IMR-90 (cell line): ENCODE results near the gene MAP1LC3C. TPM values are rescaled to one million over a fixed set of nuclear protein-coding genes. Genes with fewer than 3 reads are reported as not detected.

Experiments used
- ATAC-seq: fragments of 200-7000 bp; cut with Tn5 transposase; 2 replicates; pipeline ENCODE4 v1.9.1; 2020; ENCODE audit warnings: low read depth, mild to moderate bottlenecking, moderate library complexity
- BruUV-seq: library from RNA; stranded (reverse); fragments of 400-500 nt; replicated peaks from 2 replicates; lab custom pipeline; 2021; lab: Mats Ljungman, UMichigan
- CTCF ChIA-PET: fragments of 300-600 bp; formaldehyde crosslinking; extraction: SDS; loops from one replicate; lab custom pipeline; 2021; ENCODE audit warnings: antibody characterized with exemption; lab: Yijun Ruan, JAX
- POLR2A ChIA-PET: fragments of 300-600 bp; sonication (Branson Sonifier 250); formaldehyde crosslinking; loops from one replicate; lab custom pipeline; 2022; ENCODE audit warnings: antibody characterized with exemption; ENCODE audit not compliant: unreplicated experiment; lab: Charles Lee
- DNase-seq: peaks from one replicate; pipeline ENCODE4 v3.0.0; 2013
- H2AFZ ChIP-seq: replicated peaks from 2 replicates; pipeline ENCODE3; 2013; ENCODE audit warnings: low read length, mild to moderate bottlenecking; ENCODE audit not compliant: poor library complexity
- H2AK5ac ChIP-seq: 2 replicates; pipeline ENCODE4 v1.6.1; 2013; ENCODE audit warnings: low read depth, low read length, inconsistent platforms
- H2AK9ac ChIP-seq: replicated peaks from 2 replicates; pipeline ENCODE3; 2013; ENCODE audit warnings: mild to moderate bottlenecking, low read depth, low read length, moderate library complexity; ENCODE audit not compliant: poor library complexity
- H2BK120ac ChIP-seq: 2 replicates; pipeline ENCODE4 v1.6.1; 2013; ENCODE audit warnings: low read depth, low read length, inconsistent platforms
- H2BK15ac ChIP-seq: 3 replicates; pipeline ENCODE4 v1.6.1; 2013; ENCODE audit warnings: low read depth, low read length, inconsistent platforms
- H2BK20ac ChIP-seq: 2 replicates; pipeline ENCODE4 v1.6.1; 2013; ENCODE audit warnings: low read depth, mild to moderate bottlenecking, inconsistent platforms, low read length, moderate library complexity
- H2BK5ac ChIP-seq: 2 replicates; pipeline ENCODE4 v1.6.1; 2013; ENCODE audit warnings: mild to moderate bottlenecking, low read depth, low read length, inconsistent platforms; ENCODE audit not compliant: poor library complexity, severe bottlenecking
- H3K14ac ChIP-seq: replicated peaks from 2 replicates; pipeline ENCODE4 v1.6.1; 2013; ENCODE audit warnings: low read depth, low read length, inconsistent platforms
- H3K18ac ChIP-seq: 2 replicates; pipeline ENCODE4 v1.6.1; 2013; ENCODE audit warnings: low read depth, low read length, control low read depth
- H3K23ac ChIP-seq: 2 replicates; pipeline ENCODE4 v1.6.1; 2013; ENCODE audit warnings: low read depth, low read length, inconsistent platforms
- H3K27ac ChIP-seq: 2 replicates; pipeline ENCODE4 v1.5.1; 2013; ENCODE audit warnings: mild to moderate bottlenecking, control low read depth, low read length; ENCODE audit not compliant: insufficient read depth
- H3K27me3 ChIP-seq: 2 replicates; pipeline ENCODE4 v1.6.1; 2013; ENCODE audit warnings: low read length; ENCODE audit not compliant: control insufficient read depth, insufficient read depth
- H3K36me3 ChIP-seq: 2 replicates; pipeline ENCODE4 v1.6.1; 2013; ENCODE audit warnings: low read length, mixed read lengths; ENCODE audit not compliant: control insufficient read depth, insufficient read depth
- H3K4ac ChIP-seq: 2 replicates; pipeline ENCODE4 v1.6.1; 2013; ENCODE audit warnings: low read depth, low read length, inconsistent platforms
- H3K4me1 ChIP-seq: 2 replicates; pipeline ENCODE4 v1.6.1; 2013; ENCODE audit warnings: low read length, mixed read lengths; ENCODE audit not compliant: control insufficient read depth, insufficient read depth
- H3K4me2 ChIP-seq: 2 replicates; pipeline ENCODE4 v1.6.1; 2013; ENCODE audit warnings: low read depth, mild to moderate bottlenecking, control low read depth, low read length, moderate library complexity
- H3K4me3 ChIP-seq: 2 replicates; pipeline ENCODE4 v1.5.1; 2013; ENCODE audit warnings: low read depth, mild to moderate bottlenecking, control low read depth, low read length, moderate library complexity; ENCODE audit not compliant: insufficient read depth
- H3K56ac ChIP-seq: 2 replicates; pipeline ENCODE4 v1.6.1; 2013; ENCODE audit warnings: low read length, inconsistent platforms; ENCODE audit not compliant: insufficient read depth; ENCODE audit errors: extremely low read depth
- H3K79me1 ChIP-seq, 2 experiments: 2 replicates each; pipeline ENCODE4 v1.6.1; 2013; ENCODE audit warnings: low read length in 2 of 2, inconsistent platforms in 1 of 2, low read depth in 1 of 2
- H3K9ac ChIP-seq: 2 replicates; pipeline ENCODE4 v1.6.1; 2013; ENCODE audit warnings: low read depth, low read length, control low read depth
- H3K9me1 ChIP-seq: 2 replicates; pipeline ENCODE4 v1.6.1; 2013; ENCODE audit warnings: low read length, inconsistent platforms; ENCODE audit not compliant: insufficient read depth
- H3K9me3 ChIP-seq: 2 replicates; pipeline ENCODE4 v1.6.1; 2013; ENCODE audit warnings: low read length; ENCODE audit not compliant: control insufficient read depth, insufficient read depth
- H4K20me1 ChIP-seq: 2 replicates; pipeline ENCODE4 v1.6.1; 2013; ENCODE audit warnings: low read length, inconsistent platforms; ENCODE audit not compliant: insufficient read depth
- H4K5ac ChIP-seq: 2 replicates; pipeline ENCODE4 v1.6.1; 2013; ENCODE audit warnings: mild to moderate bottlenecking, low read depth, low read length, control low read depth
- H4K8ac ChIP-seq, 2 experiments: 2 replicates each; pipeline ENCODE4 v1.6.1; 2013; ENCODE audit warnings: low read depth in 2 of 2, low read length in 2 of 2, control low read depth in 1 of 2, inconsistent platforms in 1 of 2
- H4K91ac ChIP-seq: 2 replicates; pipeline ENCODE4 v1.6.1; 2013; ENCODE audit warnings: low read depth, low read length, inconsistent platforms; ENCODE audit not compliant: insufficient read depth
- BHLHE40 ChIP-seq: fragments of 150-350 bp; IDR thresholded peaks from 2 replicates; pipeline ENCODE4 v1.6.1; 2016; ENCODE audit warnings: mild to moderate bottlenecking, low read depth, low read length
- CEBPB ChIP-seq: IDR thresholded peaks from 2 replicates; pipeline ENCODE4 v1.6.1; 2012; ENCODE audit warnings: low read depth, low read length, improper control_type of control experiment
- CHD1 ChIP-seq: IDR thresholded peaks from 2 replicates; pipeline ENCODE4 v1.6.1; 2012; ENCODE audit warnings: low read depth, low read length, improper control_type of control experiment
- FOS ChIP-seq: fragments of 150-350 bp; IDR thresholded peaks from 2 replicates; pipeline ENCODE4 v1.6.1; 2016; ENCODE audit warnings: low read depth, low read length
- MAFK ChIP-seq: IDR thresholded peaks from 2 replicates; pipeline ENCODE4 v1.6.1; 2012; ENCODE audit warnings: low read depth, low read length, improper control_type of control experiment
- MAZ ChIP-seq: IDR thresholded peaks from 2 replicates; pipeline ENCODE4 v1.6.1; 2012; ENCODE audit warnings: low read depth, mild to moderate bottlenecking, low read length, improper control_type of control experiment, moderate library complexity, borderline replicate concordance
- MXI1 ChIP-seq: IDR thresholded peaks from 2 replicates; pipeline ENCODE4 v1.6.1; 2012; ENCODE audit warnings: low read depth, mild to moderate bottlenecking, low read length, moderate library complexity, borderline replicate concordance
- NFE2L2 ChIP-seq: fragments of 150-350 bp; IDR thresholded peaks from 2 replicates; pipeline ENCODE4 v1.6.1; 2016; ENCODE audit warnings: low read depth, mild to moderate bottlenecking, low read length
- POLR2A ChIP-seq: IDR thresholded peaks from 2 replicates; pipeline ENCODE4 v1.6.1; 2012; ENCODE audit warnings: mild to moderate bottlenecking, low read depth, low read length
- RAD21 ChIP-seq: IDR thresholded peaks from 2 replicates; pipeline ENCODE4 v1.6.1; 2012; ENCODE audit warnings: low read length, improper control_type of control experiment
- RCOR1 ChIP-seq: IDR thresholded peaks from 2 replicates; pipeline ENCODE4 v1.6.1; 2012; ENCODE audit warnings: mild to moderate bottlenecking, low read length, improper control_type of control experiment; ENCODE audit not compliant: insufficient replicate concordance
- RFX5 ChIP-seq: IDR thresholded peaks from 2 replicates; pipeline ENCODE4 v1.8.0; 2012; ENCODE audit warnings: low read depth, mild to moderate bottlenecking, low read length, moderate library complexity
- SMC3 ChIP-seq: fragments of 150-350 bp; IDR thresholded peaks from 2 replicates; pipeline ENCODE4 v1.6.1; 2016; ENCODE audit warnings: low read depth, mild to moderate bottlenecking, antibody characterized with exemption, low read length, moderate library complexity
- WGBS, 2 experiments: methylation state at CpG; one replicate each; pipeline versions ENCODE4 v1.1.5 to v1.1.7; 2013; ENCODE audit warnings: missing lambda C conversion rate in 2 of 2; ENCODE audit not compliant: insufficient read length in 1 of 2; ENCODE audit errors: extremely low coverage in 2 of 2; 5-methylcytosine and 5-hydroxymethylcytosine counted together
- dilution Hi-C: fragments of 300-500 bp; cut with HindIII; formaldehyde crosslinking; loops from one replicate; pipeline ENCODE4 v1.14.3; 2018; ENCODE audit warnings: low sequenced_read_pairs; ENCODE audit not compliant: unreplicated experiment
- in situ Hi-C: fragments of 300-500 bp; cut with MboI; formaldehyde crosslinking; loops from 3 replicates; pipeline ENCODE4 v1.14.3; 2019; ENCODE audit warnings: low sequenced_read_pairs, inconsistent platforms, mixed read lengths
- intact Hi-C: fragments of 100-400 bp; cut with micrococcal nuclease; formaldehyde crosslinking; loops from 2 replicates; pipeline ENCODE4 v1.10.0; 2022
- polyA plus RNA-seq, 3 experiments: library from polyadenylated mRNA; depleted of rRNA; stranded (reverse); fragments of >200 nt; gene quantifications; 2 replicates each; pipeline ENCODE4 v1.2.3, GENCODE V29; 2012; ENCODE audit warnings: low replicate concordance in 1 of 3
- total RNA-seq: library from RNA; depleted of rRNA; stranded (reverse); fragments of >200 nt; gene quantifications from 2 replicates; pipeline ENCODE4 v1.2.3, GENCODE V29; 2012
- TF ChIP-seq, protein P1 (sequence below): conservative IDR thresholded peaks from 2 replicates; pipeline ENCODE4 v1.5.1; 2012; ENCODE audit warnings: mild to moderate bottlenecking, low read depth, low read length, improper control_type of control experiment
- TF ChIP-seq, protein P2 (sequence below): fragments of 150-350 bp; IDR thresholded peaks from 2 replicates; pipeline ENCODE4 v1.6.1; 2017; ENCODE audit warnings: mild to moderate bottlenecking, antibody characterized with exemption, low read length, low read depth
- TF ChIP-seq, protein P3 (sequence below): fragments of 150-350 bp; IDR thresholded peaks from 2 replicates; pipeline ENCODE4 v1.6.1; 2016; ENCODE audit warnings: low read depth, mild to moderate bottlenecking, low read length, moderate library complexity, borderline replicate concordance

MAP1LC3C gene
- total and polyA plus RNA-seq, 2 of the 4 experiments (the other 2 are of a cell fraction), result under 0.01 TPM; not detected in 1

DNA sequence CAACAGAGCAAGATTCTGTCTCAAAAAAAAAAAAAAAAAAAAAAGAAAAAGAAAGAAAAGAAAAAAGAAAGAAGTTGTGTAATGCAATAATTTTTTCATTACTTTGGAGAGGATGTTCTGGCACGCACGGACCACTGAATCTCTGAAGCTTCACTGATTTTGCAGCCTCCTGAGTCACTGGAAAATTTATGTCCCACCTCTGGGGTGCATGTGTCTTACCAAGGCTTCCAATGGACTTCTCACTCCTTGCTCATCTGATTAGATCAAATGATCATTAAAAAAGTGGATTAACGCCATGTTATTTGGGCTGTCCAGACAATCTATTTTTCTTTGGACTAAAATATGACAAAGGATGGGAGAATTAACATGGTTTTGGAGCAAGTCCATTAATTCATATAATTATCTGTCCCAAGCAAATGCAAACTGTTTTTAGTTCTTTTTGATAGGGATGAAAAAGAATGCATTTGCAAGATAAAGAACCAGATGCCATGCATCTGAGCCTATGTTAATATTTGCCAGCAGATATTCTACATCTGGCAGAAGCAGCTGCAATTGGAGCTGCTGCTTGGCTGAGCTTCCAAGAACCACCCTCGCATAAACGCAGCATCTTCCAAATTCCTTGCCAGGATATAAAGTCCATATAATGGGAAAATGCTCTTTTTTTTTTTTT, 10.1 kb upstream of the MAP1LC3C start:
- Histone ChIP-seq H3K79me1 (no peaks in the 10 kb centered on the region), H2BK20ac (no peak overlapping the region), H3K4me3 (no peak overlapping the region), H3K4me1 (no peaks in the 10 kb centered on the region), H2BK15ac (no peak overlapping the region), H2BK5ac (no peak overlapping the region), H2AK5ac (no peak overlapping the region), H2AK9ac (no peak overlapping the region), H3K14ac (no peak overlapping the region), H3K23ac (no peak overlapping the region), H3K27me3 (no peaks in the 10 kb centered on the region), H4K8ac (no peak overlapping the region), H3K27ac (no peak overlapping the region), H4K91ac (no peak overlapping the region), H4K5ac (no peak overlapping the region), H3K4ac (no peak overlapping the region), H2BK120ac (no peak overlapping the region), H3K9me1 (no peaks in the 10 kb centered on the region), H3K18ac (no peak overlapping the region), H3K9ac (no peak overlapping the region), H2AFZ (no peak overlapping the region), H3K56ac (no peak overlapping the region), H3K9me3 (no peaks in the 10 kb centered on the region; the same call in 1 of the 2 replicates), H3K36me3 (no peaks in the 10 kb centered on the region), H3K4me2 (no peak overlapping the region), H4K20me1 (no peaks in the 10 kb centered on the region)
- dilution Hi-C loops, result no loop called here
- ATAC-seq (no peak), DNase-seq (no peak)
- ChIA-PET CTCF (no interaction called here), POLR2A (no interaction called here)
- intact Hi-C loops, result no loop called here
- TF ChIP-seq MAZ (no peak), POLR2A (no peak), SMC3 (no peak), MXI1 (no peak), RAD21 (no peak), RFX5 (no peak), RCOR1 (no peak), BHLHE40 (no peak), CEBPB (no peak), MAFK (no peak), FOS (no peak), NFE2L2 (no peak), CHD1 (no peak)
- TF ChIP-seq, protein P1, sequence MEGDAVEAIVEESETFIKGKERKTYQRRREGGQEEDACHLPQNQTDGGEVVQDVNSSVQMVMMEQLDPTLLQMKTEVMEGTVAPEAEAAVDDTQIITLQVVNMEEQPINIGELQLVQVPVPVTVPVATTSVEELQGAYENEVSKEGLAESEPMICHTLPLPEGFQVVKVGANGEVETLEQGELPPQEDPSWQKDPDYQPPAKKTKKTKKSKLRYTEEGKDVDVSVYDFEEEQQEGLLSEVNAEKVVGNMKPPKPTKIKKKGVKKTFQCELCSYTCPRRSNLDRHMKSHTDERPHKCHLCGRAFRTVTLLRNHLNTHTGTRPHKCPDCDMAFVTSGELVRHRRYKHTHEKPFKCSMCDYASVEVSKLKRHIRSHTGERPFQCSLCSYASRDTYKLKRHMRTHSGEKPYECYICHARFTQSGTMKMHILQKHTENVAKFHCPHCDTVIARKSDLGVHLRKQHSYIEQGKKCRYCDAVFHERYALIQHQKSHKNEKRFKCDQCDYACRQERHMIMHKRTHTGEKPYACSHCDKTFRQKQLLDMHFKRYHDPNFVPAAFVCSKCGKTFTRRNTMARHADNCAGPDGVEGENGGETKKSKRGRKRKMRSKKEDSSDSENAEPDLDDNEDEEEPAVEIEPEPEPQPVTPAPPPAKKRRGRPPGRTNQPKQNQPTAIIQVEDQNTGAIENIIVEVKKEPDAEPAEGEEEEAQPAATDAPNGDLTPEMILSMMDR, result no peak
- TF ChIP-seq, protein P2, sequence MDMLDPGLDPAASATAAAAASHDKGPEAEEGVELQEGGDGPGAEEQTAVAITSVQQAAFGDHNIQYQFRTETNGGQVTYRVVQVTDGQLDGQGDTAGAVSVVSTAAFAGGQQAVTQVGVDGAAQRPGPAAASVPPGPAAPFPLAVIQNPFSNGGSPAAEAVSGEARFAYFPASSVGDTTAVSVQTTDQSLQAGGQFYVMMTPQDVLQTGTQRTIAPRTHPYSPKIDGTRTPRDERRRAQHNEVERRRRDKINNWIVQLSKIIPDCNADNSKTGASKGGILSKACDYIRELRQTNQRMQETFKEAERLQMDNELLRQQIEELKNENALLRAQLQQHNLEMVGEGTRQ, result no peak
- TF ChIP-seq, protein P3, sequence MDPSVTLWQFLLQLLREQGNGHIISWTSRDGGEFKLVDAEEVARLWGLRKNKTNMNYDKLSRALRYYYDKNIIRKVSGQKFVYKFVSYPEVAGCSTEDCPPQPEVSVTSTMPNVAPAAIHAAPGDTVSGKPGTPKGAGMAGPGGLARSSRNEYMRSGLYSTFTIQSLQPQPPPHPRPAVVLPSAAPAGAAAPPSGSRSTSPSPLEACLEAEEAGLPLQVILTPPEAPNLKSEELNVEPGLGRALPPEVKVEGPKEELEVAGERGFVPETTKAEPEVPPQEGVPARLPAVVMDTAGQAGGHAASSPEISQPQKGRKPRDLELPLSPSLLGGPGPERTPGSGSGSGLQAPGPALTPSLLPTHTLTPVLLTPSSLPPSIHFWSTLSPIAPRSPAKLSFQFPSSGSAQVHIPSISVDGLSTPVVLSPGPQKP, result no peak
- in situ Hi-C loops, result no loop called here
- BruUV-seq, result no TSS peak
- WGBS, 2 experiments, result no CpG with 5 or more reads among the region's 5 CpGs
